ENCODE data around the gene KRTCAP2. TPM values are rescaled to one million over a fixed set of nuclear protein-coding genes. Genes with fewer than 3 reads are reported as not detected.
A peak's percentile ranks its signal among the peaks of the same experiment; 100 is the strongest.

KRTCAP2 gene
- total RNA-seq, 1 donor from 2014 or later: 128 TPM

DNA sequence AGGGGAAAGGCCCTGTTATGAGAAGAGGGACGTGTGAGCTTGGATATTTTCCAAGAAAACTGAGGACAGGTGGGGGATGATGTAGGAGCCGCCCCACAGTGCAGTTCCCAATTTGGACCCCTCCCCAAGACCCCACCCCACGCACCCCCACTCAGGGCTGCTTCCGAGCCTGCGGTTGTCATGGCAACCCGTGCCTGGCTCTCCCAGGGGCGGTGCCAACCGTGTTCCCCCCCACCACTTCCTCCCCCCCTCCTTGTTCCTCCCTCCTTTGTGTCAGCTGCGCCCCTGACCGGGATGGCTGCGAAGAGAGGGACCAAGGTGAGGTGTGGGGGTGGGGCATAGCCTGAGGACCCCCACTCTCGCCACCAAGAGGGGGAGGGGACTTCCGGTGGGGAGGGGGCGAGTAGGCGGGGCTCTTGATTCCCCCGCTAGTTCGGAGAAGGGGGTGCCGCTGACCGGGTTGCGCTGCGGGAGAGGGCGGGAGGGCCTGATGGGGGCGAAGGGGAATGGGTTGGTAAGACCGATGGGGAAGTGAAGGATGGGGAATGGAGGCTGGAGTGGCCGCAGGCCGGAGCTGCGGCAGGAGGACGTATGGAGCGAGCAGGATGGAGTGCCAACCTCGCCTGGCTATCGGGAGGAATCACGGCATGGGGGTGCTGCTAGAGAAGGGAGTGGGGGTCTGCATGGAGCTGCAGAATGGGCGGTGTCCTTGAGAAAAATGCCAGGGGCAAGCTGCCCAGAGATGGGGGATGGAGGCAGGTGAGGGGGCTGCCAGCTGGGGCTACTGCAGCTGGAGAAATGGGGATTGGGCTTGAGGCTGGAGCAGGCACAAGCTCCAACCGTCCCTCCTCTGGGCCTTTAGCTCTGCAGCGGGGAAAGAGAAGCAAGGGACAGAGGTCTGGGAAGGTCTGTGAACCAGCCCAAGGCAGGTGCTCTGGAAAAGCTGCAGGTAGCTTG, 1.5 kb upstream of the KRTCAP2 start:
- peaks cover 18% of the 10 kb centered on the region for H3K36me3 Mint-ChIP-seq (ENCODE audit: low read depth)
- H3K27me3 Mint-ChIP-seq: no peaks in the 10 kb centered on the region

GRCh38 chr1:155173478-155174323, 597 bp upstream of the KRTCAP2 start, which contains the start of gene TRIM46:
TRIM46 (plus strand) TSS chr1:155173849; CDS start chr1:155173967, 118 bp downstream.
- intact Hi-C loops (cut with micrococcal nuclease): loop anchor here (1.0 to 10.0 kb wide), 6 partner anchors 33 to 619 kb away; partner anchors contain the start of genes ADAM15, CKS1B, DPM3 and SHC1
- Mint-ChIP-seq H3K4me3 (peak within 1 kb of the TSS; percentile 99), H3K4me1 (peaks cover 32% of the 10 kb centered on the region), H3K9me3 (no peaks in the 10 kb centered on the region), H3K27ac (peak within 1 kb of the TSS; percentile 98), H3K27me3 (no peaks in the 10 kb centered on the region), H3K36me3 (ENCODE audit: low read depth) (peaks cover 26% of the 10 kb centered on the region)
- ATAC-seq (ENCODE audit: low read depth): peak; percentile 23
- CTCF ChIA-PET: interaction anchor here (0.7 to 4.5 kb wide), 23 partner anchors 11 to 531 kb away, joined by 3 to 49 read pairs (median 4); partner anchors contain the start of genes ADAM15, EFNA1 and SLC50A1
- POLR2A ChIA-PET: interaction anchor here (0.6 to 4.5 kb wide), 27 partner anchors 11 to 1443 kb away, joined by 3 to 63 read pairs (median 4); partner anchors contain the start of genes ADAM15, EFNA1, EFNA3 and MTX1
- DNase-seq: no peak
- no peak for TF ChIP-seq CTCF (IDR thresholded peaks at IDR 0.05)

More for the DNA sequence above, 1.5 kb upstream of the KRTCAP2 start:
- Mint-ChIP-seq H3K4me3 (peak overlapping the region; percentile 99), H3K9me3 (no peaks in the 10 kb centered on the region), H3K4me1 (peaks cover 32% of the 10 kb centered on the region), H3K27ac (peak overlapping the region; percentile 32)
- CTCF ChIA-PET: interaction anchor here (1.0 to 4.5 kb wide), 10 partner anchors 19 to 133 kb away, joined by 3 to 49 read pairs (median 6); partner anchors contain the start of genes MTX1 and SLC50A1
- DNase-seq (no peak), ATAC-seq (ENCODE audit: low read depth) (no peak)
- POLR2A ChIA-PET: interaction anchor here (0.7 to 4.5 kb wide), 7 partner anchors 10 to 389 kb away, joined by 3 to 63 read pairs (median 4); partner anchors contain the start of genes ASH1L and SLC50A1
- TF ChIP-seq CTCF (IDR thresholded peaks at IDR 0.05): no peak
- intact Hi-C loops (cut with micrococcal nuclease): loop anchor here (10.0 kb wide), 2 partner anchors 200 to 620 kb away; partner anchors contain the start of genes CKS1B, SHC1 and UBE2Q1

- CTCF ChIA-PET: interaction anchor here (0.8 to 4.5 kb wide), 18 partner anchors 9 to 155 kb away, joined by 3 to 49 read pairs (median 6); partner anchors contain the start of genes EFNA1, EFNA3 and SLC50A1
- intact Hi-C loops (cut with micrococcal nuclease): loop anchor here (2.0 to 10.0 kb wide), 4 partner anchors 87 to 617 kb away; partner anchors contain the start of genes ADAM15, CKS1B, SHC1 and UBE2Q1
- DNase-seq: no peak
- peak; percentile 19 for ATAC-seq (ENCODE audit: low read depth)
- H3K4me3 Mint-ChIP-seq: peak overlapping the region; percentile 99
- peak overlapping the region; percentile 98 for H3K27ac Mint-ChIP-seq
- TF ChIP-seq CTCF (IDR thresholded peaks at IDR 0.05): no peak
- no peaks in the 10 kb centered on the region for H3K9me3 Mint-ChIP-seq
- peaks cover 26% of the 10 kb centered on the region for H3K36me3 Mint-ChIP-seq (ENCODE audit: low read depth)
- peaks cover 41% of the 10 kb centered on the region for H3K4me1 Mint-ChIP-seq
- no peaks in the 10 kb centered on the region for H3K27me3 Mint-ChIP-seq
- POLR2A ChIA-PET: interaction anchor here (0.6 to 4.5 kb wide), 23 partner anchors 13 to 1227 kb away, joined by 3 to 63 read pairs (median 5); partner anchors contain the start of genes DPM3, EFNA1, MTX1 and PMVK
These were observed 1.0 kb downstream of the KRTCAP2 start for GRCh38 chr1:155171836-155172731.

DNA sequence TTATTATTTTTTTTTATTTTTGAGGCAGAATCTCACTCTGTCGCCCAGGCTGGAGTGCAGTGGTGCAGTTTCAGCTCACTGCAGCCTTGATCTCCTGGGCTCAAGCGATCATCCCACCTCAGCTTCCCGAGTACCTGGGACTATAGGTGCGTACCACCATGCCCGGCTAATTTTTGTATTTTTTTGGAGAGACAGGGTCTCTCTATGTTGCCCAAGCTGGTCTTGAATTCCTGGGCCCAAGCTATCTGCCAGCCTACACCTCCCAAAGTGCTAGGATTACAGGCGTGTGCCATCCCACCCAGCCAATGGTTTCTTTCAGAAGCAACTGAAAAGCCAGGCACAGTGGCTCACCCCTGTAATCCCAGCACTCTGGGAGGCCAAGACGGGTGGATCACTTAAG, 2.3 kb downstream of the KRTCAP2 start:
- no peak for TF ChIP-seq CTCF (IDR thresholded peaks at IDR 0.05)
- Mint-ChIP-seq H3K36me3 (ENCODE audit: low read depth) (peaks cover 26% of the 10 kb centered on the region), H3K4me3 (no peak overlapping the region), H3K4me1 (peaks cover 44% of the 10 kb centered on the region), H3K9me3 (no peaks in the 10 kb centered on the region), H3K27ac (no peak overlapping the region), H3K27me3 (no peaks in the 10 kb centered on the region)
- ChIA-PET POLR2A (interaction anchor here (0.5 to 0.9 kb wide), 4 partner anchors 79 to 1635 kb away, joined by 3 to 5 read pairs (median 3); no protein-coding TSS in a partner anchor), CTCF (interaction anchor here (0.8 to 6.4 kb wide), 4 partner anchors 23 to 126 kb away, joined by 3 to 145 read pairs (median 5); no protein-coding TSS in a partner anchor)
- DNase-seq (no peak), ATAC-seq (ENCODE audit: low read depth) (no peak)
- intact Hi-C loops (cut with micrococcal nuclease): loop anchor here (10.0 kb wide), 2 partner anchors 196 to 616 kb away; partner anchors contain the start of genes CKS1B, SHC1 and UBE2Q1
